ENCODE measurements around the gene TOMM22.
A peak's percentile ranks its signal among the peaks of the same experiment; 100 is the strongest.

Gene TOMM22

DNA sequence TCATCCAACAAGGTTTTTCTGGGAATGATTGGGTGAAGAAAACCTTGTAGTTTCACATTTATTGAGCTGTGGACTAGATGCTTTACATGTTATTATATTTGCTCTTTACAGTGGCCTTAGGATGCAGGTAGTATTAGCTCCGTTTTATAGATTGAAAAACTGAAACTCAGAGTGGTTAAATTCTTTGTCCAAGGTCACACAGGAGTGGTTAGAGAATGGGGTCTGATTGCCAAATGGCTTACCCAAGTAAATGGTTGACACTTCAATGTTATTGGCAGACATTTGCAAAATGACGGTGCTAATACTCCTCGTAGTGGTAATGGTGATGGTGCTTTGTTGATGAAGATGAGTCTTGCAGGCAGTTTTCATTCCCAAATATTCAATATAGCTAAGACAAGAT lies 26.2 kb downstream of the TOMM22 start:
- Histone ChIP-seq H3K4me1 (peaks cover 6% of the 10 kb centered on the region; the same call in 1 of the 2 replicates), H3K9me3 (no peaks in the 10 kb centered on the region), H3K27me3 (no peaks in the 10 kb centered on the region), H3K36me3 (peaks cover 20% of the 10 kb centered on the region), H3K4me3 (ENCODE audit: low read depth, low read length) (peak overlapping the region; percentile 95; the same call in 1 of the 2 replicates)
- TF ChIP-seq, protein P1, sequence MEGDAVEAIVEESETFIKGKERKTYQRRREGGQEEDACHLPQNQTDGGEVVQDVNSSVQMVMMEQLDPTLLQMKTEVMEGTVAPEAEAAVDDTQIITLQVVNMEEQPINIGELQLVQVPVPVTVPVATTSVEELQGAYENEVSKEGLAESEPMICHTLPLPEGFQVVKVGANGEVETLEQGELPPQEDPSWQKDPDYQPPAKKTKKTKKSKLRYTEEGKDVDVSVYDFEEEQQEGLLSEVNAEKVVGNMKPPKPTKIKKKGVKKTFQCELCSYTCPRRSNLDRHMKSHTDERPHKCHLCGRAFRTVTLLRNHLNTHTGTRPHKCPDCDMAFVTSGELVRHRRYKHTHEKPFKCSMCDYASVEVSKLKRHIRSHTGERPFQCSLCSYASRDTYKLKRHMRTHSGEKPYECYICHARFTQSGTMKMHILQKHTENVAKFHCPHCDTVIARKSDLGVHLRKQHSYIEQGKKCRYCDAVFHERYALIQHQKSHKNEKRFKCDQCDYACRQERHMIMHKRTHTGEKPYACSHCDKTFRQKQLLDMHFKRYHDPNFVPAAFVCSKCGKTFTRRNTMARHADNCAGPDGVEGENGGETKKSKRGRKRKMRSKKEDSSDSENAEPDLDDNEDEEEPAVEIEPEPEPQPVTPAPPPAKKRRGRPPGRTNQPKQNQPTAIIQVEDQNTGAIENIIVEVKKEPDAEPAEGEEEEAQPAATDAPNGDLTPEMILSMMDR (IDR thresholded peaks at IDR 0.05; ENCODE audit: low read depth, low read length): no peak
- no peak for DNase-seq

DNA sequence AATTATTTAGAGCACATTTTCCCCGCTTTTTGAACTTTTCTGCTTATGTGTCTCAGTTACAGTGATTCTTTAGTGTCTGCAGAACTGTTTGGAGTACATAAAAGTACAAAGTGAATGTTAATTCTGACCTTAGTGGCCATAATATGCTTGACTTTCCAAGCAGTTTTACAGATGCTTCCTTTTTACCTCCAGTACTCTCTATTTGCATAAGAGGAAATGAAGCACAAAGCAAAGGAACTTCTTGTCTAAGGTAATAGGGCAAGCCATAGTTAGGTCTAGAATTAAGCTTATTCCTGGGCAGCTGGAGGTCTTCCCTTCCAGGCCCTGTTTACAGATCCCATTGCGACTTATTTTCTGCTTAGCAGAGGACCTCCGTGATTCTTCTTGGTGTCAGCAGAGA lies 27.5 kb downstream of the TOMM22 start:
- no peaks in the 10 kb centered on the region for H3K27me3 ChIP-seq
- TF ChIP-seq, protein P1 (IDR thresholded peaks at IDR 0.05; ENCODE audit: low read depth, low read length): no peak
- H3K36me3 ChIP-seq: peaks cover 20% of the 10 kb centered on the region
- peaks cover 6% of the 10 kb centered on the region; the same call in 1 of the 2 replicates for H3K4me1 ChIP-seq
- H3K4me3 ChIP-seq (ENCODE audit: low read depth, low read length): no peak overlapping the region
- no peaks in the 10 kb centered on the region for H3K9me3 ChIP-seq
- no peak for DNase-seq

DNA sequence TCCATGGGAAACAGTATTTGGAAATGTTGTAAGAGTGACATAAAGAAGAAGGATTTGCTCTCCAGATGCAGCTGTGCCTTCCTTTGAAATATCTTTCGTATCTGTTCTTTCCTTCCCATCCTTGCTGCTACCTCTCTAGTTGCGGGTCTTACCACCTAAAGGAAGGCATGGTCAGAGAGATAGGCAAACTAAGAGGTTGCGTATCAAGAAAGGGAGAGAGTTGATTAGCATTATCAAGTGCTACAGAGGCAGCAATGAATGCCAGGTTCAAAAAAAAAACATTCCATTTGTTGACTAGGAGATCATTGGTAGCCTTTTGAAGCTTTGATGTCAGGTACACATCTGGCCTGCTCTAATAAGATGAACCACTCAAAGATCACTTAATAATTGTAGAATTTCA lies 28.6 kb downstream of the TOMM22 start:
- H3K4me3 ChIP-seq (ENCODE audit: low read depth, low read length): no peak overlapping the region
- peaks cover 24% of the 10 kb centered on the region for H3K36me3 ChIP-seq
- H3K4me1 ChIP-seq: peaks cover 6% of the 10 kb centered on the region; the same call in 1 of the 2 replicates

DNA sequence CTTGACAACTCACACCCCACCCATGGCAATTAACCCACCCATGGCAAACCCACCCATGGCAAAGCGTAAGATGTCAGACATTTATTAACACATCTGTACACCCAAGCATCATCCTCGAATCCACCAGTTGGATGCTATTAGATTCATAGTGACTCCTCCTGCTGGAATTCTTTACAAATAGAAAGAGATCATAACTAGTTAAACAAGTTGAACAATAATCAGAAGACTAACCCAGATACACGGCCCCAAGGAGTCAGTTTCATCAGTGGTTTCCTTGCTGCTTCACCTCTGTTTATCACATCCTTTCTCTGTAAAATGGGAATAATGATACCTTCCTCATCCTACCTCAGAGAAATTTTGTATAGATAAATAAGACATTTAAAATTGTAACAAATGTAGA lies 29.1 kb downstream of the TOMM22 start:
- no peak for DNase-seq
- Histone ChIP-seq H3K36me3 (peaks cover 26% of the 10 kb centered on the region), H3K4me1 (peaks cover 6% of the 10 kb centered on the region; the same call in 1 of the 2 replicates), H3K9me3 (no peaks in the 10 kb centered on the region), H3K27me3 (no peaks in the 10 kb centered on the region), H3K4me3 (ENCODE audit: low read depth, low read length) (no peak overlapping the region)
- TF ChIP-seq, protein P1 (IDR thresholded peaks at IDR 0.05; ENCODE audit: low read depth, low read length): no peak

More for the DNA sequence above, 28.6 kb downstream of the TOMM22 start:
- DNase-seq: no peak
- Histone ChIP-seq H3K9me3 (no peaks in the 10 kb centered on the region), H3K27me3 (no peaks in the 10 kb centered on the region)
- TF ChIP-seq, protein P1 (IDR thresholded peaks at IDR 0.05; ENCODE audit: low read depth, low read length): no peak

DNA sequence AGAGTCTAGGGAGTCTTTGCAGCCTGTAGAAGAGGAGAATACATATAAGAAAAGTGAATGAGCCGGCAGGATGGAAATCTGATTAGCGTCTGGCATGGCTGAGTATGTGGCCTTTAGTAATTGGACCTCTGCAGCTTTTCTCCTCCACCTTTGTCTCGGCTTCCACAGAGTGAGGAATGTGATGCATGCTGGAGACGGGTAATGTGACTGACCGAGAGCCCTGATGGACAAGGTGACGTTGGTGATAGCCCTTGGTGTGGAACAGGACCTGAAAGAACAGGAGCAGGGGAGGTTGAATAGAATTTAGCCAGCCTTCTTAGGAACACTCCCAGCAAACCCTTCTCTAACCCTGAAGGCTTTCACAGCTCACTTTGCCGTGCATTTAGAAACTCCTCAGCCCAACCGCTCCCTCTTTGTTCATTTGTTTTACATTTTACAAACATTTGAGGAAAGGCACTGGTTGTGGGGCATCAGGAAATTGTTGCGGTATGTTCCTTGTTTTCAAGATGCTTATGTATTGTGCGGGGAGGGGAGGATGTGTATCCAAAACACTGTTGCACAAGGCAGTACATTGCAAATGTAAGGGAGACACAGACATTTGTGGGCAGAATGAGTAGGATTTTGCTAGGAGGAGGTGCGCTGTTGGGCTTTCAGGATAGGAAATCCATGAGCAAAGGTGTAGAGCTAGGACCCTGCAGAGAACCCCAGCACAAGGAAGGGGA lies 30.9 kb downstream of the TOMM22 start:
- TF ChIP-seq, protein P1 (IDR thresholded peaks at IDR 0.05; ENCODE audit: low read depth, low read length): no peak
- DNase-seq: no peak
- Histone ChIP-seq H3K4me1 (peaks cover under 1% of the 10 kb centered on the region; the same call in 1 of the 2 replicates), H3K27me3 (no peaks in the 10 kb centered on the region), H3K9me3 (no peaks in the 10 kb centered on the region), H3K36me3 (peaks cover 44% of the 10 kb centered on the region), H3K4me3 (ENCODE audit: low read depth, low read length) (no peak overlapping the region)

DNA sequence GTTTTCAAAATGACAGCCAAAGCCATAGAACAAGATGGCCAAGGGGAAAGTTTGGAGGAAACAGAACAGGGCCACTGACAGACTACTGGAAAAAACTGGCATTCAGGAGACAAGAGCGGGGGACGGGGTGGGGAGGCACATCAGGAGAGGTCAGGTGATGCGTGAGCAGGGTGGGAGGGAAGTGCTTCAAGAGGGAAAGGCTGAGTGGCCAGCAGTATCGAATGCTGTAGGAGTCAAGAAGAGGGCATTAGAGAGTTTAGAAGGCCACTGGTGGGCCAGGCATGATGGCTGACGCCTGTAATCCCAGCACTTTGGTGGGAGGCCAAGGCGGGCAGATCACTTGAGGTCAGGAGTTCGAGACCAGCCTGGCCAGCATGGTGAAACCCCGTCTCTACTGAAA lies 32.2 kb downstream of the TOMM22 start:
- H3K4me1 ChIP-seq: peaks cover 6% of the 10 kb centered on the region
- H3K36me3 ChIP-seq: peaks cover 55% of the 10 kb centered on the region
- no peak overlapping the region for H3K4me3 ChIP-seq (ENCODE audit: low read depth, low read length)
- no peaks in the 10 kb centered on the region for H3K9me3 ChIP-seq
- DNase-seq: no peak
- no peaks in the 10 kb centered on the region for H3K27me3 ChIP-seq
- TF ChIP-seq, protein P1 (IDR thresholded peaks at IDR 0.05; ENCODE audit: low read depth, low read length): no peak

All from BE2C (cell line).